ENCODE data around the gene BAIAP2L1. TPM values are rescaled to one million over a fixed set of nuclear protein-coding genes. Genes with fewer than 3 reads are reported as not detected.

Gene BAIAP2L1
- total and polyA plus RNA-seq, 2 donors (not counting 1 experiment from before 2014, with no cell fraction given): 3.1 to 5.3 TPM

DNA sequence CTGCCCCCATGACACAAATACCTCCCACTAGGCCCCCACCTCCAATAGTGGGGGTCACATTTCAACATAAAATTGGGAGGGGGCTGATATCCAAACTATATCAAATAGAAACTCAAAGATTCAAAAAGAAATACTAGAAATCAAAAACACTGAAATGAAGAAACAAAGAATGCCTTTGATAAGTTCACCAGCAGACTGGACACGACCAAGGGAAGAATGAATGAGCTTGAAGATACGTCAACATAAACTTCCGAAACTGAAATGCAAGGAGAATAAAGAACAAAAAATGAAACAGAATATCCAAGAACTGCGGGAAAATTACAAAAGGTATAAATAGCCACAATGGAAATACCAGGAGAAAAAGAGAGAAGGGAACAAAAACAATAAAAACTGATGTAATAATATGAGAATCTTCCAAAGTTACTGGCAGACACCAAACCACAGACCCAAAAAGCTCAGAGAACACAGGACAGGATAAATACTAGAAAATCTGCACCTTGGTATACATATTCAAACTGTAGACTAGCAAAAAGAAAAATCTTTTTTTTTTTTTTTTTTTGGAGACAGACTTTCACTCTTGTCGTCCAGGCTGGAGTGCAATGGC is 69.9 kb downstream of the BAIAP2L1 start:
- Histone ChIP-seq H3K9me3 (ENCODE audit: control insufficient read depth, insufficient read depth, low read depth, low read length) (no peaks in the 10 kb centered on the region), H3K36me3 (ENCODE audit: control insufficient read depth, insufficient read depth, low read length) (no peaks in the 10 kb centered on the region), H3K4me1 (ENCODE audit: control insufficient read depth, extremely low read depth, insufficient read depth, low read length) (no peaks in the 10 kb centered on the region), H3K27ac (ENCODE audit: insufficient read depth, low read length) (no peak overlapping the region), H3K4me2 (ENCODE audit: extremely low read depth, insufficient read depth, low read length) (no peak overlapping the region), H3K27me3 (ENCODE audit: control insufficient read depth, insufficient read depth, low read length) (no peaks in the 10 kb centered on the region), H2AFZ (ENCODE audit: low read length) (no peak overlapping the region), H3K79me2 (ENCODE audit: control insufficient read depth, insufficient read depth, low read length) (no peaks in the 10 kb centered on the region), H4K20me1 (ENCODE audit: control insufficient read depth, extremely low read depth, insufficient read depth, low read length) (no peaks in the 10 kb centered on the region), H3K9ac (ENCODE audit: insufficient read depth, low read length) (no peak overlapping the region), H3K4me3 (replicated peaks in 1 of 4; ENCODE audit: control extremely low read depth in 1 of 4, insufficient read depth in 1 of 4, low read depth in 3 of 4, low read length in 4 of 4) (no peak overlapping the region)
- no peak for TF ChIP-seq EZH2 (IDR thresholded peaks at IDR 0.05; ENCODE audit: low read length, missing control alignments)
- TF ChIP-seq, protein P1, sequence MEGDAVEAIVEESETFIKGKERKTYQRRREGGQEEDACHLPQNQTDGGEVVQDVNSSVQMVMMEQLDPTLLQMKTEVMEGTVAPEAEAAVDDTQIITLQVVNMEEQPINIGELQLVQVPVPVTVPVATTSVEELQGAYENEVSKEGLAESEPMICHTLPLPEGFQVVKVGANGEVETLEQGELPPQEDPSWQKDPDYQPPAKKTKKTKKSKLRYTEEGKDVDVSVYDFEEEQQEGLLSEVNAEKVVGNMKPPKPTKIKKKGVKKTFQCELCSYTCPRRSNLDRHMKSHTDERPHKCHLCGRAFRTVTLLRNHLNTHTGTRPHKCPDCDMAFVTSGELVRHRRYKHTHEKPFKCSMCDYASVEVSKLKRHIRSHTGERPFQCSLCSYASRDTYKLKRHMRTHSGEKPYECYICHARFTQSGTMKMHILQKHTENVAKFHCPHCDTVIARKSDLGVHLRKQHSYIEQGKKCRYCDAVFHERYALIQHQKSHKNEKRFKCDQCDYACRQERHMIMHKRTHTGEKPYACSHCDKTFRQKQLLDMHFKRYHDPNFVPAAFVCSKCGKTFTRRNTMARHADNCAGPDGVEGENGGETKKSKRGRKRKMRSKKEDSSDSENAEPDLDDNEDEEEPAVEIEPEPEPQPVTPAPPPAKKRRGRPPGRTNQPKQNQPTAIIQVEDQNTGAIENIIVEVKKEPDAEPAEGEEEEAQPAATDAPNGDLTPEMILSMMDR (conservative IDR thresholded peaks at IDR 0.05 in 1 of 2, IDR thresholded peaks at IDR 0.05 in 1 of 2; ENCODE audit: low read depth in 1 of 2, low read length in 2 of 2): no peak
- DNase-seq (ENCODE audit: low read depth in 2 of 2): no peak

DNA sequence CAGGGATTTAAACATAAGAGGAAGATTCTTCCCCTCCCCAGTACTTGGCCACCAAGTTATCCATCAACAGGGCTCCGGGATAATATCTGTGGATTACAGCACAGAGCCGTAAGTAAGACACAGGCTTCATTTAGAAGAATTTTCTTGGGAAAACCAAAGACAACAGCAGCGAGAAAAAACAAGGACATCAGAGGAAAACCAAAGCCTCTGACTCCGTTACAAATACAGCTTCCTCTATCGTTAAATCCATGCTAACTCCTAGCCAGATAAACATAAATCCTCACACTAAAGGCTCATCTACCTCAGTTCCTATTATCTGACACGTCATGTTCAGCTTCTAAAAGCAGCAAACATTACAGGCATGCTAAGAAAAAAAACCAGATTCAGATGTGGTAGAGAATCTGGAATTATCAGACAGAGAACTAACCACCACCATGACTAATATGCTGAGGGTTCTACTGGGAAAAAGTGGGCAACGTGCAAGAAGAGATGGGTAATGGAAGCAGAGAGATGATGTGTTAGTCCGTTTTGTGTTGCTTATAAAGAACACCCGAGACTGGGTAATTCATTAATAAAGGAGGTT is 71.0 kb downstream of the BAIAP2L1 start:
- Histone ChIP-seq H2AFZ (ENCODE audit: low read length) (peak overlapping the region; percentile 57), H3K4me1 (ENCODE audit: control insufficient read depth, extremely low read depth, insufficient read depth, low read length) (no peaks in the 10 kb centered on the region), H3K36me3 (ENCODE audit: control insufficient read depth, insufficient read depth, low read length) (no peaks in the 10 kb centered on the region), H3K27ac (ENCODE audit: insufficient read depth, low read length) (no peak overlapping the region), H3K9me3 (ENCODE audit: control insufficient read depth, insufficient read depth, low read depth, low read length) (no peaks in the 10 kb centered on the region), H4K20me1 (ENCODE audit: control insufficient read depth, extremely low read depth, insufficient read depth, low read length) (no peaks in the 10 kb centered on the region), H3K4me2 (ENCODE audit: extremely low read depth, insufficient read depth, low read length) (no peak overlapping the region), H3K79me2 (ENCODE audit: control insufficient read depth, insufficient read depth, low read length) (no peaks in the 10 kb centered on the region), H3K27me3 (ENCODE audit: control insufficient read depth, insufficient read depth, low read length) (no peaks in the 10 kb centered on the region), H3K9ac (ENCODE audit: insufficient read depth, low read length) (no peak overlapping the region), H3K4me3 (replicated peaks in 1 of 4; ENCODE audit: control extremely low read depth in 1 of 4, insufficient read depth in 1 of 4, low read depth in 3 of 4, low read length in 4 of 4) (no peak overlapping the region)
- no peak for TF ChIP-seq EZH2 (IDR thresholded peaks at IDR 0.05; ENCODE audit: low read length, missing control alignments)
- TF ChIP-seq, protein P1 (conservative IDR thresholded peaks at IDR 0.05 in 1 of 2, IDR thresholded peaks at IDR 0.05 in 1 of 2; ENCODE audit: low read depth in 1 of 2, low read length in 2 of 2): no peak
- DNase-seq (ENCODE audit: low read depth in 2 of 2): peak in 1 of 2 donors; percentile 87

DNA sequence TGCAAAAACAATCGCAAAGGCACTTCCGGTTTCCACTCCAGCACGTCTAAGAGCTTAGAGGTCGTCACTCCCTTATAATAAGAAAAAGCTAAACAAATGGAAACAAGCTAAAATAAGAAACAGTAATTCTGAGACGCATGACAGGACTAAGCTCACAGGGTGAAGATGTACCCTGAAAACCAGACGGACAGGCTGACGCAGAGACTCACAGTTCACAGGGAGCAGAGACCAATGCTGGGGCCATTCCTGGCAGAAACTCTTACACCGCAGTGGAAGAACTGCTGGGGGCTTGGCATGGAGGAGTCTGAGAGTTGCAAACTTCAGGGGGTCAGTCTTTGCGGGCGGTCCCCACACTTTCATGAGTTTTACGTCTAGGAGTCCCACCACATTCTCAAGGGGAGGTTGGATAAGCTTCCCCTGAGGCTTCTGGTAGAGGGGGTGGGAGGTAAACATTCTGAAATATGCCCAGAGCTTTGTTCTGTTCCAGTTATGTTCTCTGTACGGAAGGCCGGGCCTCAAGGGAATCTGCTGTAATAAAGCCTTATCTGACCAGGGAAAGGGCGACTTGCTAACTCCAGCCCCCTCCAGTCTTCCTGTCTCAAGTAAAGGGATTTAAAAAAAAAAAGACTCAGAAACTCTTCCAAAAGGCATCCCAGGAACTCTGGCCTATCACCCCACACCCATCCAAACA is 71.6 kb downstream of the BAIAP2L1 start:
- Histone ChIP-seq H3K27me3 (ENCODE audit: control insufficient read depth, insufficient read depth, low read length) (no peaks in the 10 kb centered on the region), H3K27ac (ENCODE audit: insufficient read depth, low read length) (no peak overlapping the region), H3K4me1 (ENCODE audit: control insufficient read depth, extremely low read depth, insufficient read depth, low read length) (no peaks in the 10 kb centered on the region), H3K79me2 (ENCODE audit: control insufficient read depth, insufficient read depth, low read length) (no peaks in the 10 kb centered on the region), H2AFZ (ENCODE audit: low read length) (peak overlapping the region; percentile 65), H4K20me1 (ENCODE audit: control insufficient read depth, extremely low read depth, insufficient read depth, low read length) (no peaks in the 10 kb centered on the region), H3K36me3 (ENCODE audit: control insufficient read depth, insufficient read depth, low read length) (no peaks in the 10 kb centered on the region), H3K4me3 (replicated peaks in 1 of 4; ENCODE audit: control extremely low read depth in 1 of 4, insufficient read depth in 1 of 4, low read depth in 3 of 4, low read length in 4 of 4) (no peak overlapping the region), H3K9ac (ENCODE audit: insufficient read depth, low read length) (no peak overlapping the region), H3K4me2 (ENCODE audit: extremely low read depth, insufficient read depth, low read length) (no peak overlapping the region), H3K9me3 (ENCODE audit: control insufficient read depth, insufficient read depth, low read depth, low read length) (no peaks in the 10 kb centered on the region)
- DNase-seq (ENCODE audit: low read depth in 2 of 2): peak; percentile 4 to 58
- TF ChIP-seq EZH2 (IDR thresholded peaks at IDR 0.05; ENCODE audit: low read length, missing control alignments): no peak
- TF ChIP-seq, protein P1 (conservative IDR thresholded peaks at IDR 0.05 in 1 of 2, IDR thresholded peaks at IDR 0.05 in 1 of 2; ENCODE audit: low read depth in 1 of 2, low read length in 2 of 2): no peak
